IPS DF 6.9 (cell line): ENCODE data around the gene GPATCH2.
"Not testable (repeated sequence)": the region's sequence is repeated elsewhere in the genome, so short reads cannot be mapped to it uniquely, and the experiment has no call there.

Source experiments
- DNase-seq: peaks from one replicate; pipeline ENCODE4 v3.0.0-alpha.2; 2013; ENCODE audit warnings: low read depth, low spot score
- H3K27ac ChIP-seq: one replicate; pipeline ENCODE4 v1.5.1; 2013; ENCODE audit warnings: low read length, control low read depth
- H3K27me3 ChIP-seq: 2 replicates; pipeline ENCODE4 v1.6.1; 2013; ENCODE audit warnings: mild to moderate bottlenecking, low read length; ENCODE audit not compliant: control insufficient read depth, insufficient read depth
- H3K36me3 ChIP-seq: 2 replicates; pipeline ENCODE4 v1.6.1; 2013; ENCODE audit warnings: low read length; ENCODE audit not compliant: control insufficient read depth, insufficient read depth
- H3K4me1 ChIP-seq: 2 replicates; pipeline ENCODE4 v1.6.1; 2013; ENCODE audit warnings: low read length; ENCODE audit not compliant: control insufficient read depth, insufficient read depth
- H3K4me3 ChIP-seq: 2 replicates; pipeline ENCODE4 v1.5.1; 2013; ENCODE audit warnings: mild to moderate bottlenecking, low read length
- H3K9me3 ChIP-seq: 2 replicates; pipeline ENCODE4 v1.6.1; 2013; ENCODE audit warnings: low read length, inconsistent platforms; ENCODE audit not compliant: control insufficient read depth, insufficient read depth
- WGBS: extraction: QIAGEN DNeasy Blood & Tissue Kit; methylation state at CpG from one replicate; pipeline ENCODE4 v1.1.7; 2013; ENCODE audit warnings: mixed read lengths, missing lambda C conversion rate; ENCODE audit not compliant: insufficient read length, insufficient coverage; 5-methylcytosine and 5-hydroxymethylcytosine counted together

GPATCH2 gene

GRCh38 chr1:217379804-217380203 is 251.1 kb downstream of the GPATCH2 start:
- not testable (repeated sequence) for DNase-seq, H3K36me3 ChIP-seq
- no CpG with 5 or more reads among the region's 5 CpGs for WGBS

GRCh38 chr1:217379336-217379735 is 251.6 kb downstream of the GPATCH2 start:
- peaks cover 10% of the 10 kb centered on the region; the same call in 1 of the 2 replicates for H3K27me3 ChIP-seq
- H3K9me3 ChIP-seq, result no peaks in the 10 kb centered on the region
- H3K4me3 ChIP-seq, result no peak overlapping the region
- no peak overlapping the region for H3K27ac ChIP-seq
- H3K4me1 ChIP-seq, result peaks cover 3% of the 10 kb centered on the region; the same call in 1 of the 2 replicates
- WGBS, result no CpG with 5 or more reads among the region's 5 CpGs
- H3K36me3 ChIP-seq, result no peaks in the 10 kb centered on the region
- no peak for DNase-seq

More at GRCh38 chr1:217379804-217380203, 251.1 kb downstream of the GPATCH2 start:
- H3K4me3 ChIP-seq, H3K4me1 ChIP-seq, H3K9me3 ChIP-seq, H3K27ac ChIP-seq: not testable (repeated sequence)
- peaks cover 10% of the 10 kb centered on the region; the same call in 1 of the 2 replicates for H3K27me3 ChIP-seq
